ENCODE data around the gene ZNF711.
"Not testable (repeated sequence)": the region's sequence is repeated elsewhere in the genome, so short reads cannot be mapped to it uniquely, and the experiment has no call there.

The ZNF711 gene

GRCh38 chrX:85243761-85244449 lies at the start of gene ZNF711, which contains the start of gene SATL1:
ZNF711 (plus strand) TSS chrX:85243991; CDS start chrX:85247573, 3,582 bp downstream.
SATL1 (minus strand) TSS chrX:85243779; CDS start chrX:85108968, 134,811 bp downstream.
- peak; percentile 87 for DNase-seq (ENCODE audit: low spot score)

GRCh38 chrX:85196319-85196718 lies 47.5 kb upstream of the ZNF711 start:
- DNase-seq (ENCODE audit: low spot score): no peak

- DNase-seq (ENCODE audit: low spot score): no peak
Observed at GRCh38 chrX:85203461-85203970, 40.3 kb upstream of the ZNF711 start.

- DNase-seq (ENCODE audit: low spot score): no peak
Observed at GRCh38 chrX:85213792-85214530, 29.8 kb upstream of the ZNF711 start.

- DNase-seq (ENCODE audit: low spot score): no peak
Observed at GRCh38 chrX:85215946-85216345, 27.8 kb upstream of the ZNF711 start.

- no peak for DNase-seq (ENCODE audit: low spot score)
Observed at GRCh38 chrX:85221361-85221760, 22.4 kb upstream of the ZNF711 start.

- DNase-seq (ENCODE audit: low spot score): no peak
Observed at GRCh38 chrX:85223359-85223758, 20.4 kb upstream of the ZNF711 start.

- DNase-seq (ENCODE audit: low spot score): no peak
Observed at GRCh38 chrX:85243155-85243554, 636 bp upstream of the ZNF711 start.

GRCh38 chrX:85244450-85245211 lies 840 bp downstream of the ZNF711 start:
- peak; percentile 61 for DNase-seq (ENCODE audit: low spot score)

- not testable (repeated sequence) for DNase-seq (ENCODE audit: low spot score)
Observed at GRCh38 chrX:85285286-85285685, 41.5 kb downstream of the ZNF711 start.

GRCh38 chrX:85288992-85289723 lies 45.4 kb downstream of the ZNF711 start:
- DNase-seq (ENCODE audit: low spot score): no peak

- DNase-seq (ENCODE audit: low spot score): no peak
Observed at GRCh38 chrX:85303544-85303943, 59.8 kb downstream of the ZNF711 start.

- DNase-seq (ENCODE audit: low spot score): no peak
Observed at GRCh38 chrX:85309717-85310116, 65.9 kb downstream of the ZNF711 start.

GRCh38 chrX:85311348-85311747 lies 67.6 kb downstream of the ZNF711 start:
- not testable (repeated sequence) for DNase-seq (ENCODE audit: low spot score)
